ENCODE results near the gene UBE2L5.

DNA sequence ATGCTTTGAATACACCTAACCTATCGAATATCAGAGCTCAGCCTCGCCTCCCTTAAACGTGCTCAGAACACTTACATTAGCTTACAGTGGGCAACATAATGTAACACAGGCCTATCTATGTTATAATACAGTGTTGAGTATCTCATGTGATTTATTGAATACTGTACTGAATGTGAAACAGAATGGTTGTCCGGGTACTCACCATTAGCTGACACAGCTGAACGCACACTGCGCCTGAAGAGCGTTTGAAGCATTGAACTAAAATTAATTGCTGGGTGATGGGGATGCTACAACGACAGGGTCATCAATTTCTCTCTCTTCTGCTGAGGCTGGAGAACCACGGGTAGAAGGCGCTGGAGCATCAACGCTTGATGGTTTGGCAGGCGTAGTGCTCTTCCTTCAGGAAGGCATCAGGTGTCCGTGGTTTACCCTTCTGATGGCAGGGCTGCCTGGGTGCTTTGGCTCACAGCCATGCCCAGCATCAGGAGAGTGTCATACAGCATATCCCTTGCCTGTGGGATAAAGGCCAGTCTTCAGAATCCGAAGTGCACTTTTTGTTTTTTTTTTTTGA lies 46.9 kb upstream of the UBE2L5 start:
- TF ChIP-seq ZNF670 (tag by site-specific recombination; IDR thresholded peaks at IDR 0.05; ENCODE audit: low read depth) (no peak), ZNF549 (tag by site-specific recombination; IDR thresholded peaks at IDR 0.05) (no peak), ZNF140 (tag by site-specific recombination; IDR thresholded peaks at IDR 0.05) (no peak), ZEB2 (tag by site-specific recombination; IDR thresholded peaks at IDR 0.05) (no peak), KLF9 (tag by site-specific recombination; IDR thresholded peaks at IDR 0.05; ENCODE audit: low read depth) (no peak), ZNF146 (tag by site-specific recombination; IDR thresholded peaks at IDR 0.05) (no peak), ZNF658 (tag by site-specific recombination; IDR thresholded peaks at IDR 0.05) (no peak), ZNF292 (tag by site-specific recombination; IDR thresholded peaks at IDR 0.05; ENCODE audit: borderline replicate concordance, low read depth) (no peak)
- TF ChIP-seq, protein P1, sequence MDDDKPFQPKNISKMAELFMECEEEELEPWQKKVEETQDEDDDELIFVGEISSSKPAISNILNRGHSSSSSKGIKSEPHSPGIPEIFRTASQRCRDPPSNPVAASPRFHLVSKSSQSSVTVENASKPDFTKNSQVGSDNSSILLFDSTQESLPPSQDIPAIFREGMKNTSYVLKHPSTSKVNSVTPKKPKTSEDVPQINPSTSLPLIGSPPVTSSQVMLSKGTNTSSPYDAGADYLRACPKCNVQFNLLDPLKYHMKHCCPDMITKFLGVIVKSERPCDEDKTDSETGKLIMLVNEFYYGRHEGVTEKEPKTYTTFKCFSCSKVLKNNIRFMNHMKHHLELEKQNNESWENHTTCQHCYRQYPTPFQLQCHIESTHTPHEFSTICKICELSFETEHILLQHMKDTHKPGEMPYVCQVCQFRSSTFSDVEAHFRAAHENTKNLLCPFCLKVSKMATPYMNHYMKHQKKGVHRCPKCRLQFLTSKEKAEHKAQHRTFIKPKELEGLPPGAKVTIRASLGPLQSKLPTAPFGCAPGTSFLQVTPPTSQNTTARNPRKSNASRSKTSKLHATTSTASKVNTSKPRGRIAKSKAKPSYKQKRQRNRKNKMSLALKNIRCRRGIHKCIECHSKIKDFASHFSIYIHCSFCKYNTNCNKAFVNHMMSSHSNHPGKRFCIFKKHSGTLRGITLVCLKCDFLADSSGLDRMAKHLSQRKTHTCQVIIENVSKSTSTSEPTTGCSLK (tag by site-specific recombination; IDR thresholded peaks at IDR 0.05) = no peak
- TF ChIP-seq, protein P2, sequence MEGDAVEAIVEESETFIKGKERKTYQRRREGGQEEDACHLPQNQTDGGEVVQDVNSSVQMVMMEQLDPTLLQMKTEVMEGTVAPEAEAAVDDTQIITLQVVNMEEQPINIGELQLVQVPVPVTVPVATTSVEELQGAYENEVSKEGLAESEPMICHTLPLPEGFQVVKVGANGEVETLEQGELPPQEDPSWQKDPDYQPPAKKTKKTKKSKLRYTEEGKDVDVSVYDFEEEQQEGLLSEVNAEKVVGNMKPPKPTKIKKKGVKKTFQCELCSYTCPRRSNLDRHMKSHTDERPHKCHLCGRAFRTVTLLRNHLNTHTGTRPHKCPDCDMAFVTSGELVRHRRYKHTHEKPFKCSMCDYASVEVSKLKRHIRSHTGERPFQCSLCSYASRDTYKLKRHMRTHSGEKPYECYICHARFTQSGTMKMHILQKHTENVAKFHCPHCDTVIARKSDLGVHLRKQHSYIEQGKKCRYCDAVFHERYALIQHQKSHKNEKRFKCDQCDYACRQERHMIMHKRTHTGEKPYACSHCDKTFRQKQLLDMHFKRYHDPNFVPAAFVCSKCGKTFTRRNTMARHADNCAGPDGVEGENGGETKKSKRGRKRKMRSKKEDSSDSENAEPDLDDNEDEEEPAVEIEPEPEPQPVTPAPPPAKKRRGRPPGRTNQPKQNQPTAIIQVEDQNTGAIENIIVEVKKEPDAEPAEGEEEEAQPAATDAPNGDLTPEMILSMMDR (tag by site-specific recombination; IDR thresholded peaks at IDR 0.05) = no peak
- TF ChIP-seq, protein P3, sequence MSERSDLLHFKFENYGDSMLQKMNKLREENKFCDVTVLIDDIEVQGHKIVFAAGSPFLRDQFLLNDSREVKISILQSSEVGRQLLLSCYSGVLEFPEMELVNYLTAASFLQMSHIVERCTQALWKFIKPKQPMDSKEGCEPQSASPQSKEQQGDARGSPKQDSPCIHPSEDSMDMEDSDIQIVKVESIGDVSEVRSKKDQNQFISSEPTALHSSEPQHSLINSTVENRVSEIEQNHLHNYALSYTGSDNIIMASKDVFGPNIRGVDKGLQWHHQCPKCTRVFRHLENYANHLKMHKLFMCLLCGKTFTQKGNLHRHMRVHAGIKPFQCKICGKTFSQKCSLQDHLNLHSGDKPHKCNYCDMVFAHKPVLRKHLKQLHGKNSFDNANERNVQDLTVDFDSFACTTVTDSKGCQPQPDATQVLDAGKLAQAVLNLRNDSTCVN (tag by site-specific recombination; optimal IDR thresholded peaks at IDR 0.05) = no peak
